ENCODE data around the gene KLK14.
A peak's percentile ranks its signal among the peaks of the same experiment; 100 is the strongest.

Gene KLK14

DNA sequence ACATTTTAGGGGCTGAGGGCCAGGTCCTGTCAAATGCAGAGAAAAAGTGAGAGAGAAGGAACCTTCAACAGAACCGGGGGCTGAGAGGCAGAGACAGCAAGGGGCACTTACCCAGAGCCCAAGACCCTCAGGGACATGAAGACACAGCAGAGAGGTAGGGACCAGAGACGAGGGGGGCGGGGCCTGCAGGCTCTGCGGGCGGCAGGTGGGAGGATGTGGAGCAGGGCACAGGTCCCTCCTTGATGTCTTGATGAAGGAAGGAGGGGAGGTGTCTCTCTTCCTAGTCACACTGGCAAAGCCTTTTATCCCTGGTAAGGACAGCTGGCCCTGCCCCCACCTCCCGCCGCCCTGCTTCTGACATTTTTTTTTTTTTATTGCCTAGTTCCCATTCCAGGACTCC is at the start of gene KLK14:
TSS of gene KLK14 (minus strand) at position 277 of the 400 bp plus-strand sequence. CDS start at position 4, 273 bp downstream.
- DNase-seq = no peak

DNA sequence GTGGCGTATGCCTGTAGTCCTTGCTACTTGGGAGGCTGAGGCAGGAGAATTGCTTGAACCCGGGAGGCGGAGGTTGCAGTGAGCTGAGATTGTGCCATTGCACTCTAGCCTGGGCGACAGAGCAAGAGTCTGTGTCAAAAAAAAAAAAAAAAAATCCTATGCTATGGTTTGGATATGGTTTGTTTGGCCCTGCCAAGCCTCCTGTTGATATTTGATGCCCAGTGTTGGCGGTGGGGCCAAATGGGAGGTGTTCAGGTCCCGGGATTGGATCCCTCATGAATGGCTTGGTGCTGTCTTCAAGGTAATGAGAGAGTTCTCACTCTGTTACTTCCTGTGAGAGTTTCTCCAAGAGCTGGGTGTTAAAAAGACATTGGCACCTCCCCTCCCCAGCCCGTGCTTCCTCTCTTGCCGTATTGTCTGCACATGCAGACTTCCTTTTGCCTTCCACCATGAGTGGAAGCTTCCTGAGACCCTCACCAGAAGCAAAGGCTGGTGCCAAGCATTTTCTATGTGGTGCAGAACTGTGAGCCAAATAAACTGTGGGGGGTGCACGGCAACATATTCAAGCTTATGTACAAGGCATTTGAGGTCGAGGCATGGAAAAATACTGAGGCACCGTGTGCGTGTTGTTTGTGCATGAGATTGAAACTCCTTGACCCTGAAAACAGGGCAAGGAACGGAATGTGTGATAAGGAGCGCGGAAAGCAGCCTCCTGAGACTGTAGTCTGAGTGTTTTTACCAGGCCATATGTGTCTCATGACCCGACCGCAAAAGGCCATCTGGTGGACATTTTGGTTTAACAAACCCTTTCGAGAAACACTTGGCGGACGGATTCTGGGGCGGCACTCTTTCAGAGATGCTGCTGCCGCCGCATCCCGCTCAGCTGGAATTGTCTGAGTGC is 49.3 kb upstream of the KLK14 start:
- DNase-seq = no peak

DNA sequence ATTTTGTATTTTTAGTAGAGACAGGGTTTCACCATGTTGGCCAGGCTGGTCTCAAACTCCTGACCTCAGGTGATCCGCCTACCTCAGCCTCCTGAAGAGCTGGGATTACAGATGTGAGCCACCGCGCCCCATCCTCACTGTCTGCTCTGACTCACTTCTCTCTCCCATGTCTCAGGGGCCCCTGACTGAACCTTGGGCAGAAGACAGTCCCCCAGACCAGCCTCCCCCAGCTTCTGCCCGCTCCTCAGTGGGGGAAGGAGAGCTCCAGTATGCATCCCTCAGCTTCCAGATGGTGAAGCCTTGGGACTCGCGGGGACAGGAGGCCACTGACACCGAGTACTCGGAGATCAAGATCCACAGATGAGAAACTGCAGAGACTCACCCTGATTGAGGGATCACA is 47.0 kb upstream of the KLK14 start:
- DNase-seq = no peak

DNA sequence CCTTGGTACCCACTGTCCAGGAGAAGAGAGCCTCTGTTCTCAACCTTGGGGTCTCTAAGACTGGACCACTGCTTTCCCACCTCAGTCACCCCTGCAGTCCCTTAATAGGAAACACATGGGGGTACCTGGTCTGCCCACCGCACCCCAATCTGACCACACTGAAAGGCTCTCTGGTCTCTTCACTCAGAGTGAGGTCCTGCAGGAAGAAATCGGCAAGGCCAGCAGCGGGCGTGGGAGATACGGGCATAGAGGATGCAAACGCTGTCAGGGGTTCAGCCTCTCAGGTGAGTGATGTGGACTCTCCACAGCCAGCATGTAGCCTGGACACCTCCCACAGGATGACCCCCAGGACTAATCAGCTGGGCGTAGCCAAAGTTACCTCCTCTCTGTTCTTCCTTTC is 45.5 kb upstream of the KLK14 start:
- DNase-seq = no peak

DNA sequence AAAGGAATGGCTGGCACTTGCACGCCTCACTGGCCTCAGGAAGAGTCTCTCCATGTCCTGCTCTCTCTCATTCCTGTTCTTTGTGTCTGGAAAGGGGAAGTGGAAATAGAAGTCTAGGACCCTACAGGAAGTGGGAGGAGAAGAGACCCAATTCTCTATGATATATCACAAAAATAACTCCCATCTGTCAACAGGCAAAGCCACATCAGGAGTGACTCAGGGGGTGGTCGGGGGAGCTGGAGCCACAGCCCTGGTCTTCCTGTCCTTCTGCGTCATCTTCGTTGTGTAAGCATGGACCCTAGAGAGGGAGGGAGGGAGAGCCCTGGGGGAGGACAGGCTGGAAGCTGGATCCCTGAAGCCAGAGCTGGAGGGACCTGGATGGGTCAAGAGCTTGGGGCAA is 45.1 kb upstream of the KLK14 start:
- no peak for DNase-seq

- no peak for DNase-seq
Measured at GRCh38 chr19:51127032-51127431, 44.3 kb upstream of the KLK14 start.

DNA sequence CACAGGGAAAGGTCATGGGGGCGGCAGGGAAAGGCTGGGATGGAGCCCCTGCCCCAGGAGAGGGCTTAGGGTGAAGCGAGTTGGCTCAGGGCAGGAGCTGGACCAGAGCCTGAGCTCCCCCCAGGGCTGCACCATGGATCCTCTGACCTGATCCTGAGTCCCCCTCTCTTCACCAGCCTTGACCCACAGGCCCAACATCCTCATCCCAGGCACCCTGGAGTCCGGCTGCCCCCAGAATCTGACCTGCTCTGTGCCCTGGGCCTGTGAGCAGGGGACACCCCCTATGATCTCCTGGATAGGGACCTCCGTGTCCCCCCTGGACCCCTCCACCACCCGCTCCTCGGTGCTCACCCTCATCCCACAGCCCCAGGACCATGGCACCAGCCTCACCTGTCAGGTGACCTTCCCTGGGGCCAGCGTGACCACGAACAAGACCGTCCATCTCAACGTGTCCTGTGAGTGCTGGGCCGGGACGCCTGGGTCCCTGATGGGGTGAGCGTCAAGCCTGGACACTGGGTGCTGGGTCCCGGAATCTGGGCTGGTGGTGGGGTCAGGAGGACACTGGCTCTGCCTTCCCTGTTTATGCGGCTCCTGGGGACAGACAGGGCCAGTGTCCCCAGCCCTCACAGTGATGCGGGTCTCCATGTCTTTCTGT is 42.9 kb upstream of the KLK14 start:
- no peak for DNase-seq

DNA sequence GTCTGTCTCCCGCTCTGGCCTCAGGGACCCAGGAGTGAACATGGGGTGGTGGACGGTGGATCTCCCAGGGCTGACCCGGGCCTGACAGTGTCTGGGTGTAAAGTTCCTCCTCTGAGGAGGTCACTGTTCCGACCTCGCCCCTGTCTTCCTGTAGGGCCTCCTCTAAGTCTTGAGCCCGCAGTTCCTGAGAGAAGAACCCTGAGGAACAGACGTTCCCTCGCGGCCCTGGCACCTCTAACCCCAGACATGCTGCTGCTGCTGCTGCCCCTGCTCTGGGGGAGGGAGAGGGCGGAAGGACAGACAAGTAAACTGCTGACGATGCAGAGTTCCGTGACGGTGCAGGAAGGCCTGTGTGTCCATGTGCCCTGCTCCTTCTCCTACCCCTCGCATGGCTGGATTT is 42.0 kb upstream of the KLK14 start, which contains the start of gene SIGLEC9:
TSS of gene SIGLEC9 (plus strand) at position 178 of the 400 bp plus-strand sequence. CDS start at position 247, 69 bp downstream.
- DNase-seq = no peak

DNA sequence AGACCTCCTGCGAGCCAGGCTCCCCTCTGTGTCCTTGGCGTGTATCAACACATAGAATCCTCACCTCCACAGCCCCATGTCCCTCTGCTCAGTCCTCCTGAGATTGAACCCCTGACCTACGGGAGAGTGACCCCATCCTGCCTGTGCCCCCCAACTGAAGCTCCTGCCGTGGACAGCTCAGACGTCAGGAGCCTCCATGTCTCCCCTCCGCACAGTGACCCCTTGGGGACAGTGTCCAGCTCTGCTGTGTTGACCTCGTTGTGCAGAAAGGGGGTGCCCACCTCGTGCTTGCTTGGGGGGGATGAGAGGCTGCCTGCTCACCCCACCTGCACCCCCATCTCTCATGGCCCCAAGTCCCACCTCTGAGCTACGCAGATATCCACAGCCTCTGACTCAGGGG is 41.5 kb upstream of the KLK14 start:
- no peak for DNase-seq

GRCh38 chr19:51123802-51124201 is 41.1 kb upstream of the KLK14 start:
- no peak for DNase-seq

DNA sequence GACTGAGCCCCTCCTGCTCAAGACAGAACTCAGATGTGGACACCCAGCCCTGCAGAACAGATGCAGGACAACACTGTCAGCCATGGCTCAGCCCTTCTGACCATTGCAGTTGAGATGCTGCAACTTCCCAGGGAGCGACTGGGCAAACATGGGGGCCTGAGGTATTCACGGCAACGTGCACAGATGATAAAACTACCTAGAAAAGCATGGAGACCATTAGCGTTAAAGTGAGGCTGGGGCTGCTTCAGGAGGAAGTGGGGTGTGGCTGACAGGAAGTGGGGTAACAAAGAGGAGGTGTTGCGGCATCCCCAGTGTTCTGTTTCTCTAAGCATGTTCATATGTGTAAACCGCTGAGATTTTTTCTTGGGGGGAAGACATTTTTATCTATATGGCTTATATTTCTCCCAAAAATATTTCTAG is 40.7 kb upstream of the KLK14 start:
- peak; percentile 44 for DNase-seq

DNA sequence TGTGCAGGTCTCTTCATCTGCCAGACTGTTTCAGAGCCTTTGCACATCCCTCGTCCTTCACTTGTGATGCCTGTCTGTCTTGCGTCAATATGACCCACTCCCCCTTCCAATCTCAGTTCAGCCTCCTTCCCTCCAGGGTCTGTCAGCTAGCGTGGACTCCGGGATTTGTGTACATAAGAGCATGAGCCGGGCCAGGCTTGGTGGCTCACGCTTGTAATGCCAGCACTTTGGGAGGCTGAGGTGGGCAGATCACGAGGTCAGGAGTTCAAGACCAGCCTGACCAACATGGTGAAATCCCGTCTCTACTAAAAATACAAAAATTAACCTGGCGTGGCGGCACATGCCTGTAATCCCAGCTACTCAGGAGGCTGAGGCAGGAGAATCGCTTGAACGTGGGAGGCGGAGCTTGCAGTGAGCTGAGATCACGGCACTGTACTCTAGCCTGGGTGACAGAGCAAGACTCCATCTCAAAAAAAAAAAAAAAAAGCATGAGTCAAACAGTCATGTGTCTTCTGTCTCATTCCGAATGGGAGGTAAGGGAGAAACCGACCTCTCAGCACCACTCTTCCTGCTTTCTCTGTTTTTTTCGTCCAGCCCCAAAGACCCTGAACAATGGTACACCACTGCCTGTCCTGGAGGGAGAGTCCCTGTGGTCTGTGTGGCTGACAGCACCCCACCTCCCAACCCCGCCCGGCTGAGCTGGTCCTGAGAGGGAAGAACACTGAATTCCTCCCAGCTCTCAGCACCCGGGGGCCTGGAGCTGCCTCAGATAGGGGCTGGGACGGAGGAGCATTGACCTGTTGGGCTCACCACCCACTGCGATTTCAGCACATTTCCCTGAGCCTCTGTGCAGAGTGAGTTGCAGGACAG is 39.7 kb upstream of the KLK14 start:
- DNase-seq = no peak

- no peak for DNase-seq
Measured at GRCh38 chr19:51121257-51121656, 38.6 kb upstream of the KLK14 start.

DNA sequence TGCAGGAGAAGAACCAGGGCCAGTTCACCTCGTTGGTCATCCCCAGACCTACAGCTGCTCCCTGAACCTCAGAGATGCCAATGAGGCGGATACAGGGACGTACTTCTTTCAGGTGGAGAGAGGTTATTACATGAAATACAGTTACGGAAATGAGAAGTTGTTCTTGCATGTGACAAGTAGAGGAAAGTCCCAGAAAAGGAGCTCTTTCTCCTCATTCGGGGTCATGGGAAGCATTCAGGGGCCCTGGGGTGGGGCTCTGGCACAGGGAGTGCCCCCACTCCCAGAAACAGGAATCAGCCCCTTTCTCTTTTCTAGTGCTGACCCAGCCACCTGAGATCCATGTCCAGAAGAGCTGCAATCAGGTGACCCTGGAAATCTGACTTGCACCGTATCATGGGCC is 37.5 kb upstream of the KLK14 start:
- no peak for DNase-seq

DNA sequence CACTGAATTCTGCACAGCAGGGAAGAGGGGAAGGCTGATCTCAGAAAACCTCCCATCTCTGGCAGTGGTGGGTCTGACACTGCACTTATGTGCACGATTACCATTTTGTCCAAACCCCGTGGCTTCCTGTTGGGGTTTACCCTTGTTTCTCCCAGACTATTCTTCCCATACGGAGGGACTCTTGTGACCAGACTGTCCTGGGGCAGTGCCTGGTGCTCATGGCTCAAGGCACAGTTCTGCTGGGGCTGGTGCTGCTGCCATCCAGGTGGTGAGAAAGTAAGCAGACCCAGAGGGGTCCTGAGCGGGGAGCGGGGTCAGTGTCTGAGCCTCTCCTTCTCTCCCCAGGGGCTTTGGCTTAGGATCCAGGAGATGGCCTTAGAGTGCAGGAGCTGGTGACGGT is 36.9 kb upstream of the KLK14 start:
- DNase-seq = no peak

DNA sequence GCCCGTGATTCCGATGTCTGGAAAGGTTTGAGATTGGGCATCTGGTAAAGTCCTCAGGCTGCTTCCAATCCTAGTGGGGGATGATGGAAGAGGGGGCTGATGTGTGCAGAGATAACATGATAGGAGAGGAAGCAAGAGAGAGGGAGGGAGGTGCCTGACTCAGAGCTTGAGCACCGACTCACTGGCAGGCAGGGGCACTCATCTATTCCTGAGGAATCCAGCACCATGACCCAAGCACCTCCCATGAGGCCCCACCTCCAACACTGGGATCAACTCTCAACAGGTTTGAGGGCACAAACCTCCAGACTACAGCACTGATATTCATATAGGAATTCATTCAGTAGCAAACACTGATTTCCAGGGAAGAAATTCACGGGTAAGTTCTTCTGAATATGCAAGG is 36.4 kb upstream of the KLK14 start:
- no peak for DNase-seq

- DNase-seq = no peak
Measured at GRCh38 chr19:51116736-51117286, 34.1 kb upstream of the KLK14 start.

DNA sequence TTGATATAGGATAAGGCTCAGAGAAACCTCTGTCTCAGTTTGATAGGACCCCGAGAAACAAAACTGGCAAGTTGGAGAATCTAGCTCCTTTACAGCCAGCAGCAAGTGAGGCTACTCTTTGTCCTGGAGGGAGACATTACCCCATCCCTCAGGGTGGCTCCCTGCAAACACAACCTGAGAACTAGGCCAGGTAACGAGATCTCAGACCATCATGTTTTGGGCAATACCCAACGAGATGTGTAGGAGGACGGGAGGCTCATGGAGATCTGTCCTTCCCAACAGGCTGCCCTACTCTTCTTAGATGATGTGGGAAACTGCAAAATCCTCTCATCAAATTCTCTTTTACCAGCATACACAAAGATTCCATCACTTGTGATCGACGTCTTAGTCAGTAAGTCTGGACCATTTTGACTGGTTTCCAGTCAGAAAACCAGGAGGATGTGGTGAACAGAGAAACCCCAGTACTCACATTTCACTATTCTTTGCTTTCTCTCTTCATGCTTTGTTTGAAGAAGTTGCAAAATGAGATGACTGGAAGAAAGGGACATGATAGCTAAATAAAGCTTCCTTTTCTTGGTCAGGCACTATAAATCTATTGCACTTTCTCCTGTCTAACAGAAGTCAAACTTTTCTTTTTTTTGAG is 31.5 kb upstream of the KLK14 start:
- no peak for DNase-seq

- no peak for DNase-seq
Measured at GRCh38 chr19:51111606-51112005, 28.9 kb upstream of the KLK14 start.

DNA sequence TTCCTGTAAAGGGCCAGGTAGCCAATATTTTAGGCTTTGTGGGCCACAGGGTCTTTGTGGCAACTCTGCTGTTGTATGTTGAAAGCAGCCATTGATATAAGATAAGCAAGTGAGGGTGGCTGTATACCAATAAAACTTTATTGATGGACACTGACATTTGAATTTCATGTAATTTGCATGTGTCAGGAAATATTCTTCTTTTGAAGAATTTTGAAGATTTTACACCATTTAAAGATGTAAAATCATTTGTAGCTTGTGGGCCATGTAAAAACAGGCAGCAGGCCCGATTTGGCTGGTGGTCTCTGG is 27.9 kb upstream of the KLK14 start:
- DNase-seq = no peak

GRCh38 chr19:51108805-51109146 is 26.1 kb upstream of the KLK14 start:
- no peak for DNase-seq

- peak; percentile 98 for DNase-seq
Measured at GRCh38 chr19:51108066-51108804, 25.5 kb upstream of the KLK14 start, which contains the start of gene CTU1. Gene CTU1 (minus strand): TSS chr19:51108409. CDS start chr19:51104569, 3,840 bp downstream.

All from activated CD8-positive, alpha-beta memory T cell treated with anti-CD3 and anti-CD28 coated beads, Interleukin-2, amount 50 U/mL, for 4 hours (primary cell).